Right lobe of liver (tissue), 6 donors: ENCODE data around the gene JPT1. TPM values are rescaled to one million over a fixed set of nuclear protein-coding genes. Genes with fewer than 3 reads are reported as not detected.

ENCODE experiments used
- ATAC-seq, 4 donors: fragments of 200-7000 bp; cut with Tn5 transposase; one replicate each; pipeline ENCODE4 v1.9.1; 2020; ENCODE audit warnings: mild to moderate bottlenecking in 4 of 4, moderate library complexity in 4 of 4
- DNase-seq, 3 donors: peaks; one replicate each; pipeline ENCODE4 v3.0.0-alpha.2; 2020
- H3K27ac ChIP-seq, 3 donors: fragments of 200-600 bp; one replicate each; pipeline ENCODE4 v1.8.0; 2022
- H3K27me3 ChIP-seq, 2 donors: fragments of 200-600 bp; one replicate each; pipeline ENCODE4 v1.8.0; 2022
- H3K36me3 ChIP-seq, 4 donors: fragments of 200-600 bp; sonication (generic) in 1 of 4; one replicate each; pipeline versions ENCODE4 v1.5.1 to v1.8.0; 2017 to 2022; ENCODE audit warnings: control low read depth in 1 of 4
- H3K4me1 ChIP-seq, 4 donors: fragments of 200-600 bp; sonication (generic) in 1 of 4; one replicate each; pipeline versions ENCODE4 v1.5.1 to v1.8.0; 2017 to 2022; ENCODE audit warnings: control low read depth in 1 of 4
- H3K4me3 ChIP-seq, 3 donors: fragments of 200-600 bp; one replicate each; pipeline ENCODE4 v1.8.0; 2022
- H3K9me3 ChIP-seq, 4 donors: fragments of 200-600 bp; sonication (generic) in 1 of 4; one replicate each; pipeline versions ENCODE4 v1.5.1 to v1.8.0; 2017 to 2022; ENCODE audit warnings: control low read depth in 1 of 4
- POLR2A ChIP-seq: fragments of 450-650 bp; IDR thresholded peaks from one replicate; pipeline ENCODE4 v1.6.1; 2017; ENCODE audit warnings: antibody characterized with exemption, mild to moderate bottlenecking
- WGBS: methylation state at CpG from one replicate; pipeline ENCODE4 v1.1.6; 2018; ENCODE audit warnings: low coverage, low lambda C conversion rate; ENCODE audit not compliant: insufficient coverage; ENCODE audit errors: missing lambda C conversion rate; 5-methylcytosine and 5-hydroxymethylcytosine counted together
- intact Hi-C, 2 donors: fragments of 100-400 bp; cut with DNase I; formaldehyde crosslinking; loops; one replicate each; pipeline versions ENCODE4 v1.11.2 to v1.14.1; 2022
- total RNA-seq, 6 experiments: library from RNA; depleted of rRNA in 2 of 6; stranded (reverse); fragments of >200 nt in 2 of 6; fragmentation: NEBNext Ultra II Directional in 3 of 6; extraction: Animal tissue kit (Norgen Biotek cat#: 25700) in 3 of 6; gene quantifications; one replicate each; pipeline versions ENCODE4 v1.1.0 to v1.2.4, GENCODE V29; 2016 to 2023
- TF ChIP-seq, protein P1 (sequence below), 4 donors: fragments of 200-600 bp in 3 of 4; fragments of 450-650 bp in 1 of 4; IDR thresholded peaks; one replicate each; pipeline versions ENCODE4 v1.5.1 to v1.8.0; 2016 to 2022; ENCODE audit warnings: antibody characterized with exemption in 4 of 4, mild to moderate bottlenecking in 2 of 4
- donor health status: DM: no; HTN: yes; CAD: no.
- donor health status: DM: no; HTN: no; CAD: no.
- donor health status: DM: no; HTN: no; CAD: no.
- donor health status: DM: no; HTN: yes; CAD: no.
- donor health status: DM: no; HTN: yes; CAD: no.

JPT1 gene
- total RNA-seq, 6 experiments from 2014 or later = 16.7 to 57.8 (median 29.5) TPM

DNA sequence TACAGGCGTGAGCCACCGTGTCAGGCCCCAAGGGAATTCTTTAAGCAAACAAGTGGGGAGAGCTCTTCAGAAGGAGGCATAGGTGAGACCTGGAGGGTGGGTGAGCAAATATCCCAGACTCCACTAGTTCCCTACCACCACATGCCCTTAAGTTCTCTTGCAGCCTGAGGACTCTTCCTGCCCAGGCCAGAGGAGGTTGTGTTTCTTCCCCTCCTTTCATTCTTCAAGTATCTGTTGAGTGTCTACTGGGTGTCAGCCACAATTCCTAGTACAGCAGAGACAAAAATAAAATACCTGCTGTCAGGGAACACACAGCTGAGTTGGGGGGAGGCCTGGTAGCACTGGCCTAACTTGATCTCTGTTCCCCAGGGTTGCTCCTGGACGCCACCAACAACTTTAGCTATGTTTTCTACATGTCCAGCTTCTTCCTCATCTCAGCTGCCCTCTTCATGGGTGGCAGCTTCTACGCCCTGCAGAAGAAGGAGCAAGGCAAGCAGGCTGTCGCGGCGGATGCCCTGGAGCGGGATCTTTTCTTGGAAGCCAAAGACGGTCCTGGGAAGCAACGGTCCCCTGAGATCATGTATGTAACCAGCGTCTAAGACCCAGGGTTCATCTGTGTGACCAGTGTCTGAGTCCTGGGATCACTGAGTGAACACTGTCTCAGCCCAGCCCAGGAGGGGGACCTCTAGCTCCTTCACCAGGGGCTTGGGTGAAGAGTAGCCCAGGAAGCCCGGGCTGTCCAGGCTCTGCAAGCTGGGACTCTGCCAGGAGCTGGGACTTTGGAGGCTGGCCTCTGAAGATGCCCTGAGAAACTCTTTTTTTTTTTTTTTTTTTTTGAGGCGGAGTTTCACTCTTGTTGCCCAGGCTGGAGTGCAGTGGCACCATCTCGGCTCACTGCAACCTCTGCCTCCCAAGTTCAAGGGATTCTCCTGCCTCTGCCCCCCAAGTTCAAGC, 50.4 kb downstream of the JPT1 start:
- intact Hi-C loops = no loop called here
- peaks cover 0 to under 1% (median 0%) of the 10 kb centered on the region in 4 donors for H3K4me1 ChIP-seq
- H3K9me3 ChIP-seq = no peaks in the 10 kb centered on the region
- no peak for ATAC-seq
- 86% methylated on average over 13 of the region's 14 CpGs for WGBS
- no peak overlapping the region for H3K4me3 ChIP-seq
- DNase-seq = no peak
- H3K27me3 ChIP-seq = no peaks in the 10 kb centered on the region
- no peak for TF ChIP-seq POLR2A
- TF ChIP-seq, protein P1, sequence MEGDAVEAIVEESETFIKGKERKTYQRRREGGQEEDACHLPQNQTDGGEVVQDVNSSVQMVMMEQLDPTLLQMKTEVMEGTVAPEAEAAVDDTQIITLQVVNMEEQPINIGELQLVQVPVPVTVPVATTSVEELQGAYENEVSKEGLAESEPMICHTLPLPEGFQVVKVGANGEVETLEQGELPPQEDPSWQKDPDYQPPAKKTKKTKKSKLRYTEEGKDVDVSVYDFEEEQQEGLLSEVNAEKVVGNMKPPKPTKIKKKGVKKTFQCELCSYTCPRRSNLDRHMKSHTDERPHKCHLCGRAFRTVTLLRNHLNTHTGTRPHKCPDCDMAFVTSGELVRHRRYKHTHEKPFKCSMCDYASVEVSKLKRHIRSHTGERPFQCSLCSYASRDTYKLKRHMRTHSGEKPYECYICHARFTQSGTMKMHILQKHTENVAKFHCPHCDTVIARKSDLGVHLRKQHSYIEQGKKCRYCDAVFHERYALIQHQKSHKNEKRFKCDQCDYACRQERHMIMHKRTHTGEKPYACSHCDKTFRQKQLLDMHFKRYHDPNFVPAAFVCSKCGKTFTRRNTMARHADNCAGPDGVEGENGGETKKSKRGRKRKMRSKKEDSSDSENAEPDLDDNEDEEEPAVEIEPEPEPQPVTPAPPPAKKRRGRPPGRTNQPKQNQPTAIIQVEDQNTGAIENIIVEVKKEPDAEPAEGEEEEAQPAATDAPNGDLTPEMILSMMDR (IDR thresholded peaks at IDR 0.05) = no peak
- no peak overlapping the region for H3K27ac ChIP-seq
- H3K36me3 ChIP-seq = no peaks in the 10 kb centered on the region

DNA sequence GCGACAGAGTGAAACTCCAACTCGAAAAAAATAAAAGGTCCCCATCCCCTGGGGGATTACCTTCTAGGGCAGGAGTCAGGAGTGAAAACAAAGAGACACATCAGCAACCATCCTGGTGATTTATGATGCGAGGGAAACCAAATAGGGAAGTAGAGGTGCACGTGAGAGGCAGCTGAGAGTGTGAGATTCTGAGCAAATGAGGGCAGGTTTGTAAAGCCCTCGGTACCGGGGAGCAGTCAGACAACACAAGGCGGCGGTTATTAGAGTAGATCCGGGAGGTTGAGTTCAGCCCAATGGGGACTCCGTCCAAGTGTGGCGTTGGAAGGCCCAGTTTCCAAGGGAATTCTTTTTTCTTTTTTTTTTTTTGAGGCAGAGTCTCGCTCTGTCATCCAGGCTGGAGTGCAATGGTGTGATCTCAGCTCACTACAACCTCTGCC, 51.9 kb downstream of the JPT1 start:
- no peak overlapping the region for H3K27ac ChIP-seq
- TF ChIP-seq POLR2A = no peak
- TF ChIP-seq, protein P1 (IDR thresholded peaks at IDR 0.05) = no peak
- H3K4me1 ChIP-seq = no peaks in the 10 kb centered on the region
- no peak overlapping the region for H3K4me3 ChIP-seq
- H3K36me3 ChIP-seq = no peaks in the 10 kb centered on the region
- no peaks in the 10 kb centered on the region for H3K9me3 ChIP-seq
- H3K27me3 ChIP-seq = no peaks in the 10 kb centered on the region
- DNase-seq (no peak), ATAC-seq (peak in 1 of 4 donors; percentile 25)
- WGBS = 60% methylated on average over 8 of the region's 12 CpGs
- intact Hi-C loops = no loop called here

DNA sequence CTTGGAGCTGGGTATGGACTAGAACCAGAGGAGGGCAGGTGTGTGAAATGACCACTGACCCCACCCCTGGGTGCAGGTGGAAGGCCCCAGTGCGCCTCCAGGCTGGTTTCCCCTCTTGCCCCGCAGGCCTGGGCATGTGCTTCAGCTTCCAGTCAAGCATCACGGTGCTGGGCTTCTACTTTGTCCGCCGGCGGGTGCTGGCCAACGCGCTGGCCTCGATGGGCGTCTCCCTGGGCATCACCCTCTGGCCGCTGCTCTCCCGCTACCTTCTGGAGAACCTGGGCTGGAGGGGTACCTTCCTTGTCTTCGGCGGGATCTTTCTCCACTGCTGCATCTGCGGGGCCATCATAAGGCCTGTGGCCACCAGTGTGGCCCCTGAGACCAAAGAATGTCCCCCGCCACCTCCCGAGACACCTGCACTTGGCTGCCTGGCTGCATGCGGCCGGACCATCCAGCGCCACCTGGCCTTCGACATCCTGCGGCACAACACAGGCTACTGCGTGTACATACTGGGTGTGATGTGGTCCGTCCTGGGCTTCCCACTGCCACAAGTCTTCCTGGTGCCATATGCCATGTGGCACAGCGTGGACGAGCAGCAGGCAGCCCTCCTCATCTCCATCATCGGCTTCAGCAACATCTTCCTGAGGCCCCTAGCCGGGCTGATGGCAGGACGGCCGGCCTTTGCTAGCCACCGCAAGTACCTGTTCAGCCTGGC, 54.3 kb downstream of the JPT1 start:
- ATAC-seq (no peak), DNase-seq (no peak)
- H3K27ac ChIP-seq = no peak overlapping the region
- no peaks in the 10 kb centered on the region for H3K36me3 ChIP-seq
- WGBS = no CpG with 5 or more reads among the region's 31 CpGs
- H3K27me3 ChIP-seq = no peaks in the 10 kb centered on the region
- peaks cover 0 to 6% (median 0%) of the 10 kb centered on the region in 4 donors for H3K4me1 ChIP-seq
- H3K4me3 ChIP-seq = no peak overlapping the region
- H3K9me3 ChIP-seq = no peaks in the 10 kb centered on the region
- intact Hi-C loops = no loop called here
- TF ChIP-seq POLR2A = no peak
- TF ChIP-seq, protein P1 (IDR thresholded peaks at IDR 0.05) = no peak

DNA sequence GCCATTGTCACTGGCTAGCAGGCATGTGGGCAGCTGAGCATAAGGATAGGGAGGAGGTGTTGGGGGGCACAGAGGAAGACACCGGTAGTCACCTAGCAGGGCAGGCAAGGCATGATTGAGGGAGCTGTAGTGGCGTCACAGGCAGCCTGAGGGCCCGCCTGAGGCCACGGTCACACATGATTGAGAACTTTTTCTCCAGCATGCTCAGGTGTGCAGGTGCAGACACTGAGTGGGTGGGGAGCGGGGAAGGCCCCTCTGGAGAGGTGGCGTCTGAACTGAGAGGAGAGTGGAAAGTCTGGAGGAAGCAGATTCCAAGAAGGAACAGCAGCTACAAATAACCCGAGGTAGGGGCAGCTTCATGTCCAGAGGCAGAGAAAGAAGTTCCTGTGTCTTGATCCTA, 55.5 kb downstream of the JPT1 start:
- WGBS = 87% methylated on average over 5 of the region's 7 CpGs
- H3K4me3 ChIP-seq = no peak overlapping the region
- no peak overlapping the region for H3K27ac ChIP-seq
- H3K27me3 ChIP-seq = no peaks in the 10 kb centered on the region
- DNase-seq (peak in 1 of 3 donors; percentile 42), ATAC-seq (no peak)
- peaks cover 0 to 6% (median 0%) of the 10 kb centered on the region in 4 donors for H3K4me1 ChIP-seq
- intact Hi-C loops = no loop called here
- TF ChIP-seq POLR2A = no peak
- H3K36me3 ChIP-seq = no peaks in the 10 kb centered on the region
- no peaks in the 10 kb centered on the region for H3K9me3 ChIP-seq
